ENCODE measurements around the gene BPIFB3.

DNA sequence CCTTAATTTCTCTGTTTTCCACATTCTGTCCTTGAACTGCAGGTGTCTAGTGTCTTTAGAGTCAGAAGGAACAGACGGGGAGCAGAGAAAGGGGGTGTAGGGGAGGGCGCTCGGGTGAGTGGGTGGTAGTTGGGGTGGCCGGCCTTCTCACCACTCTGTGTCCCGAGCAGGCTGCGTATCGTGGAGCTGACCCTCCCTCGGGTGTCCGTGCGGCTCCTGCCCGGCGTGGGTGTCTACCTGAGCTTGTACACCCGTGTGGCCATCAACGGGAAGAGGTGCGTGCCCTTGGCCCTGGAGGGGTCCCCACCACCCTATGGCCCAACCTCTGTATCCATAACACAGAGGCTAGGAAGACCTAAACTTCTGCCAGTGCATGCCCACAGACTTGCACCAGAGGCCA lies 31.0 kb downstream of the BPIFB3 start:
- TF ChIP-seq, protein P1, sequence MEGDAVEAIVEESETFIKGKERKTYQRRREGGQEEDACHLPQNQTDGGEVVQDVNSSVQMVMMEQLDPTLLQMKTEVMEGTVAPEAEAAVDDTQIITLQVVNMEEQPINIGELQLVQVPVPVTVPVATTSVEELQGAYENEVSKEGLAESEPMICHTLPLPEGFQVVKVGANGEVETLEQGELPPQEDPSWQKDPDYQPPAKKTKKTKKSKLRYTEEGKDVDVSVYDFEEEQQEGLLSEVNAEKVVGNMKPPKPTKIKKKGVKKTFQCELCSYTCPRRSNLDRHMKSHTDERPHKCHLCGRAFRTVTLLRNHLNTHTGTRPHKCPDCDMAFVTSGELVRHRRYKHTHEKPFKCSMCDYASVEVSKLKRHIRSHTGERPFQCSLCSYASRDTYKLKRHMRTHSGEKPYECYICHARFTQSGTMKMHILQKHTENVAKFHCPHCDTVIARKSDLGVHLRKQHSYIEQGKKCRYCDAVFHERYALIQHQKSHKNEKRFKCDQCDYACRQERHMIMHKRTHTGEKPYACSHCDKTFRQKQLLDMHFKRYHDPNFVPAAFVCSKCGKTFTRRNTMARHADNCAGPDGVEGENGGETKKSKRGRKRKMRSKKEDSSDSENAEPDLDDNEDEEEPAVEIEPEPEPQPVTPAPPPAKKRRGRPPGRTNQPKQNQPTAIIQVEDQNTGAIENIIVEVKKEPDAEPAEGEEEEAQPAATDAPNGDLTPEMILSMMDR (IDR thresholded peaks at IDR 0.05 in 4 of 5, conservative IDR thresholded peaks at IDR 0.05 in 1 of 5), result no peak
- no peak for TF ChIP-seq POLR2A (IDR thresholded peaks at IDR 0.05)

All from gastrocnemius medialis (tissue), 4 donors.